GM21526 (cell line): Measurements from ENCODE around the gene TMEM260.
"Not testable (repeated sequence)": the region's sequence is repeated elsewhere in the genome, so short reads cannot be mapped to it uniquely, and the experiment has no call there.

Source experiments
- ATAC-seq: cut with Tn5 transposase; IDR thresholded peaks from one replicate; pipeline ENCODE4 v1.9.1; 2021; ENCODE audit warnings: moderate library complexity; ENCODE audit not compliant: unreplicated experiment, low FRiP score

TMEM260 gene

DNA sequence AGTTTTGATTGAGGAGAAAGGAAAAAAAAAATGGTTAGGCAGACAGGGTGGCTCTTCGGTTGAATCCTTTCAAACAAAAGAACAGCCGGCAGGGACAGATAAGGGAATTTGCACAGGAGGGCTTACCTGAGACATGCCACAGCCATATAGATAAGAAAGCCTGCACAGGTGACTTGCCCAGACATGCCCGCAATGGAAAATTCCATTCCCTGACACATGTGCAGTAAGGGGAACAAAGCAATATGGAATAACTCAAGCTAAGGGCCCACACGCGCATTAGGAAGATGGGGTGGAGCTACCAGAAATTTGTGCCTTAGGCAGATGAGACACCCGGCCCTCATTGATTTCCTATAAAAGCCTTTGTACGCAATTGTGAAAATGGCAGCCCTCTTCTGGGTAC, 86.7 kb downstream of the TMEM260 start:
- ATAC-seq, result no peak

DNA sequence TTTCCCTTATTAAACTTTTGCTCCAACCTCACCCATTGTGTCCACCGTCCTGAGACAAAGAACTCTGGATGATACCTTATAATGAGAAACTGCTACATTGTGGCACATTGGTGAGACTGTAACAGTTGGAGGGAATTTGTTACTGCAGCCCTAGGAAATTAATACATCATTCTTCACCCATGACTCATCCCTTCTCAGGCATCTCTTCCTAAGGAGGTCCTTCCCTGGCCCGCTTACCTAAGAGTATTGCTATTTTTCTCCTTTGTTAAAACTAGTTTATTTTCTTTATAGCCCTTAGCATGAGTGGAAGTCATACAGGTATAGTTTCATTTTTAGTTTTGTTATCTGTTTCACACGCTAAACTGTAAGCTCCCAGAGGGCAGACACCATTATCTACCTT, 87.1 kb downstream of the TMEM260 start:
- ATAC-seq, result no peak

DNA sequence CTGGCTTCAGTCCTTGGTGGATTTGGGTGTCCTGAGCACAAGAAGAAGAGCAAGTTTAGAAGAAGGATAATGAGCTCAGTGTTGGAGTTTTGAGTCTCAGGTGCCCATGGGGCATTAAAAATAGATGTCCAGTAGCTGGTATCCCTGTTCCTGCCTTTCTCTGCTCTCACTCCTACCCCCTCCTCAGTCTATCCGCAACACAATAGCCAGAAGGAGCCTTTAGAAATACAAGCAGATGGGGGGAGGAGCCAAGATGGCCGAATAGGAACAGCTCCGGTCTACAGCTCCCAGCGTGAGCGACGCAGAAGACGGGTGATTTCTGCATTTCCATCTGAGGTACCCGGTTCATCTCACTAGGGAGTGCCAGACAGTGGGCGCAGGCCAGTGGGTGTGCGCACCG, 87.7 kb downstream of the TMEM260 start:
- not testable (repeated sequence) for ATAC-seq

DNA sequence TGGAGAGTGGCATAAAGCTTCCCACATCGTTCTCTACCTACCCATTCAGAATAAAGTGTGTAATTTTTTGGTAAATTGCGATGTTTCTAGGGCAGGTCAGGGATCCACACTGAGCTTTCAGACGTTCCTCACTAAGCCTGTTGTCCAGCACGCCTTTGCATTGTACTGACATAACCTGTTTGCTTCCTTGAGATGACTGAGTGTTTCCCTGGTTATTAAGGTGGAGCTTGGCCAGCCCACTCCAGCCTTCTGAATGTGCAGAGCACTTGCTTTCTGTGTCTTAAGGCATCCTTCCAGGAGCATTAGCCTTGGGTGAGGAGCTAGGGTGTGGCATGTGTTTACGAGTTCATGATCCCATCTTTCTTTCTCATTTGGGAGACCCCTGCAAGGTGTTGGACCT, 96.4 kb downstream of the TMEM260 start:
- no peak for ATAC-seq

DNA sequence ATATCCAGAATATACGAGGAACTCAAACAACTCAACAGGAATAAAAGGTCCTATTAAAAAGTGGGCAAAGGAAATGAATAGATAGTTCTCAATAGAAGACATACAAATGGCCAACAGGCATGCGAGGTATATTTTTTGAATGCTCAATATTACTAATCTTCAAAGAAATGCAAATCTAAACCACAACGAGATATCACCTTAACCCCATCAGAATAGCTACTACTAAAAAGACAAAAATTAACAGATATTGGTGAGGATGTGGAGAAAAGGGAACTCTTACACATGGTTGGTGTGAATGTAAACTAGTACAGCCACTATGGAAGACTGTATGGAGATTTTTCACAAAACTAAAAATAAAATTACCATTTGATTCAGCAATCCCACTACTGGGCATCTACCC, 99.2 kb downstream of the TMEM260 start:
- no peak for ATAC-seq

DNA sequence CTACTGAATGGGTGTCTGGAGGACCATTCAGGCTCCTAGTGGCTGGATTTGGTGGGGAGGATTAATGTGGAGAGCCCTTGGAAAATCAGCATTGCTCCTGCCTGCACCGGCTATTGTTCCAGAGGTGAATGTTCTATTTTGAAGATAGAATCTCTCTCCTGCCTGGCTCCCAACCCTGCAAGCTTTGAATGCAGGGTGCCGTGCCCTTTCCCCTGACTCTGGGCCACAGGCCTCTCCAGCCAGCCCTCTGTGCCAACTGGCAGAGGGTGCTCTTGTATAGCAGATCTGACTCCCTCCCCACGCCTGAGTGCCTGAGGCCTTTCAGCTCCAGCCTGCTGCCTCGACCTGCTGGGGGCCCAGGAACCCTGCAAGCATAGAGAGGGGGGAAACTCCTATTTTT, 106.8 kb downstream of the TMEM260 start:
- no peak for ATAC-seq

DNA sequence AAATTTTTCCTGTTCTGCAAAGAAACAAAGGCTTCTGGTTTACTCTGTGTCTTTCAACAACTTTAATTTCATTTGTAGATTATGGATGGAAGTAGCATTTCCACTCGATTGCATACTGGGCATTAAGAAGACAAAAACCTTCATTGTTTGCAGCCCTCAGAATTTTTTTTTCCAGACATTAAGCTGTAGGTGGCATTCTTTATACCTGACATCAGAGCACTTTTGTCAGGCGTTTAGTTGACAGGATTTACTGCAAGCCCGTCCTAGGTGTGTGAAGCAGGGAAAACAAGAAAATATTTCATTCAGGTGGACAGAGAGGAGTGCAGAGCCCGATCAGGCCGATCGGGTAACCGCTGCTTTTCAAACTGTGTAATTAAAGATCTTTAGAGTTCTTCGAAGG, 107.5 kb downstream of the TMEM260 start:
- no peak for ATAC-seq

DNA sequence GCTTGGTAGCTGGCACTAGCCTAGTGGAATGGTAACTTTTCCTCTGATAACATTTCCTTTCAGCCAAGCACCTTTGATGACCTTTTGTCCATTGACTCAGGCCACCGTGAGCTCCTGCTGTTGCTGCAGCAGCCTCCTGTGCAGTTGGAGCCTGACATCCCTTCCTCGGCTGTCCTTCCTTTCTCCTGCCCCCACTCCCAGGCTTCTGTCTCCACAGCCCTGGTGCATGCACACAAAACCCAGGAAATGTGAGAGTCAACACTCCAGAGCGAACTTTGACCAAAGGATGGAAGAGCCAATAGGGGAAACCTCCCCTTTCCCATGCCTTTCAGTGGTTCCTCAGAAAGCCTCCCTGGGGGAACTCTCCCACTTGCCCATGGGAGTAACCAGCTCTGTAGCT, 115.0 kb downstream of the TMEM260 start:
- ATAC-seq, result no peak

DNA sequence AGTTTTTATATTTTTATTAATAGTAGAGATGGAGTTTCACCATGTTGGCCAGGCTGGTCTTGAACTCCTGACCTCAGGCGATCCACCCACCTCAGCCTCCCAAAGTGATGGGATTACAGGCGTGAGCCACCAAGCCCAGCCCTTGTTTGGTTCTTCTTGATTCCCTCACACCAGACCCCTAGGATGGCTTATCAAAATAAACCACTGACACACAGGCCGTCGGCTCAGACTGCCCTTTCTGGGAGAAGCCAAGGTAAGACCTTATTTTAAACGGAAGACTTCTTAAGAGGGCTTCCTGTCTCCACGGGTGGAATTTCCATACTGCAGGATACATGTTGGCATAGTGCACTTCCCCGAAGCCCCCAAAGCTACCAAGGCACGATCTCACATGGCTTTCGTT, 115.6 kb downstream of the TMEM260 start:
- ATAC-seq, result not testable (repeated sequence)
